HFFc6 (cell line): ENCODE data around the gene KIRREL3. TPM values are rescaled to one million over a fixed set of nuclear protein-coding genes. Genes with fewer than 3 reads are reported as not detected.
"Not testable (repeated sequence)": the region's sequence is repeated elsewhere in the genome, so short reads cannot be mapped to it uniquely, and the experiment has no call there.

ENCODE experiments used
- DNase-seq: peaks from one replicate; pipeline ENCODE4 v3.0.0-alpha.2; 2018
- H3K27ac Mint-ChIP-seq: 2 replicates; pipeline ENCODE4 v1.8.0; 2020; ENCODE audit warnings: mild to moderate bottlenecking, mixed read lengths
- H3K27me3 Mint-ChIP-seq: 2 replicates; pipeline ENCODE4 v1.8.0; 2021; ENCODE audit warnings: mild to moderate bottlenecking, moderate library complexity, mixed read lengths; ENCODE audit not compliant: insufficient read depth
- H3K36me3 Mint-ChIP-seq: 2 replicates; pipeline ENCODE4 v1.8.0; 2021; ENCODE audit warnings: low read depth, mixed read lengths
- H3K4me1 Mint-ChIP-seq: 2 replicates; pipeline ENCODE4 v1.8.0; 2020; ENCODE audit warnings: low read depth, mixed read lengths
- H3K4me3 Mint-ChIP-seq: 2 replicates; pipeline ENCODE4 v1.8.0; 2020; ENCODE audit warnings: mild to moderate bottlenecking, moderate library complexity, mixed read lengths
- H3K9me3 Mint-ChIP-seq: 2 replicates; pipeline ENCODE4 v1.8.0; 2020; ENCODE audit warnings: mild to moderate bottlenecking, mixed read lengths
- total RNA-seq, 6 experiments: library from RNA; stranded (reverse); fragmentation: NEBNext Ultra II Directional; extraction: Animal tissue kit (Norgen Biotek cat#: 25700); gene quantifications; 2 replicates in 1 of 6; 3 replicates in 5 of 6; pipeline ENCODE4 v1.2.3, GENCODE V29; 2021
- TF ChIP-seq, protein P1 (sequence below): fragments of 200-600 bp; sonication (generic); IDR thresholded peaks from 2 replicates; pipeline ENCODE4 v1.5.0; 2021; ENCODE audit warnings: antibody characterized with exemption, mild to moderate bottlenecking

The KIRREL3 gene
- total RNA-seq, 6 experiments from 2014 or later = 22.2 to 38.2 (median 33.2) TPM

DNA sequence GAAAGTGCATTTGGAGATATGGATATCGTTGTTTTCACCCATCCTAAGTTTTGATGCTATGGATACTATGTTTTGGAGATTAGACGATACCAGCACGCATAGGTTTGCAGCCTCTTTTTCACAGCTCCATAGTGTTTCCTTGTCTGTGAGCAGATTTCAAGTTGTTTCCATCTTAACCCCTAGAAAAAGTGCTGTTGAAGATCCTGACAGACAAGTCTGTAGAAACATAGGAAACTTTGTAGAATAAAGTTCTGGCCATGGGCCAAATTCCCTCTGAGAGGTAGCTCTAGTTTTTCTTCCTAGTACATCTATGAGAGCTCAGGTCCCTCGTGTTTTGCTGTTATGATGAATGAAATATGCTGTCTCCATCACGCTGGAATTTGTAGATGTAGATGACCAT is 612.7 kb downstream of the KIRREL3 start:
- H3K9me3 Mint-ChIP-seq = no peaks in the 10 kb centered on the region
- no peaks in the 10 kb centered on the region for H3K36me3 Mint-ChIP-seq
- peaks cover 17% of the 10 kb centered on the region for H3K4me1 Mint-ChIP-seq
- peaks cover 4% of the 10 kb centered on the region for H3K27me3 Mint-ChIP-seq
- H3K27ac Mint-ChIP-seq = no peak overlapping the region
- TF ChIP-seq, protein P1, sequence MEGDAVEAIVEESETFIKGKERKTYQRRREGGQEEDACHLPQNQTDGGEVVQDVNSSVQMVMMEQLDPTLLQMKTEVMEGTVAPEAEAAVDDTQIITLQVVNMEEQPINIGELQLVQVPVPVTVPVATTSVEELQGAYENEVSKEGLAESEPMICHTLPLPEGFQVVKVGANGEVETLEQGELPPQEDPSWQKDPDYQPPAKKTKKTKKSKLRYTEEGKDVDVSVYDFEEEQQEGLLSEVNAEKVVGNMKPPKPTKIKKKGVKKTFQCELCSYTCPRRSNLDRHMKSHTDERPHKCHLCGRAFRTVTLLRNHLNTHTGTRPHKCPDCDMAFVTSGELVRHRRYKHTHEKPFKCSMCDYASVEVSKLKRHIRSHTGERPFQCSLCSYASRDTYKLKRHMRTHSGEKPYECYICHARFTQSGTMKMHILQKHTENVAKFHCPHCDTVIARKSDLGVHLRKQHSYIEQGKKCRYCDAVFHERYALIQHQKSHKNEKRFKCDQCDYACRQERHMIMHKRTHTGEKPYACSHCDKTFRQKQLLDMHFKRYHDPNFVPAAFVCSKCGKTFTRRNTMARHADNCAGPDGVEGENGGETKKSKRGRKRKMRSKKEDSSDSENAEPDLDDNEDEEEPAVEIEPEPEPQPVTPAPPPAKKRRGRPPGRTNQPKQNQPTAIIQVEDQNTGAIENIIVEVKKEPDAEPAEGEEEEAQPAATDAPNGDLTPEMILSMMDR = no peak
- H3K4me3 Mint-ChIP-seq = no peak overlapping the region
- DNase-seq = no peak

DNA sequence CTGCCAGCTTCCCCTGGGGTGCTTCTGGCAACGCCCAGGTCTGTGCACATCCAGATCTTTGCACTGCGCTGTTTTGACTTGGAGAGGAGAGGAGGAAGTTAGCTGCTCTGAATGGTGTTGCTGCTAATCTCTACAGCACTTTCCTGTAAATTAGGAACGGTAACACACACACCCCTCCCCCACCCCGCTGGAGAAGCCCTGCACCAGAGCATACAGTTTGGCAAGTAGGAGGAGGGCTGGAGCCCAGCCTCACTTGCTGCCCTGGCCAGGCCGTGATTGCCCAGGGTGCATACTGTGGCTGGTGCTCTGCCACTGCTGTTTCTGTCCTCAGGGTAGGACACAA is 613.9 kb downstream of the KIRREL3 start:
- H3K4me3 Mint-ChIP-seq, H3K27me3 Mint-ChIP-seq, DNase-seq, H3K27ac Mint-ChIP-seq, H3K9me3 Mint-ChIP-seq, H3K36me3 Mint-ChIP-seq: not testable (repeated sequence)
- H3K4me1 Mint-ChIP-seq = peaks cover 11% of the 10 kb centered on the region

DNA sequence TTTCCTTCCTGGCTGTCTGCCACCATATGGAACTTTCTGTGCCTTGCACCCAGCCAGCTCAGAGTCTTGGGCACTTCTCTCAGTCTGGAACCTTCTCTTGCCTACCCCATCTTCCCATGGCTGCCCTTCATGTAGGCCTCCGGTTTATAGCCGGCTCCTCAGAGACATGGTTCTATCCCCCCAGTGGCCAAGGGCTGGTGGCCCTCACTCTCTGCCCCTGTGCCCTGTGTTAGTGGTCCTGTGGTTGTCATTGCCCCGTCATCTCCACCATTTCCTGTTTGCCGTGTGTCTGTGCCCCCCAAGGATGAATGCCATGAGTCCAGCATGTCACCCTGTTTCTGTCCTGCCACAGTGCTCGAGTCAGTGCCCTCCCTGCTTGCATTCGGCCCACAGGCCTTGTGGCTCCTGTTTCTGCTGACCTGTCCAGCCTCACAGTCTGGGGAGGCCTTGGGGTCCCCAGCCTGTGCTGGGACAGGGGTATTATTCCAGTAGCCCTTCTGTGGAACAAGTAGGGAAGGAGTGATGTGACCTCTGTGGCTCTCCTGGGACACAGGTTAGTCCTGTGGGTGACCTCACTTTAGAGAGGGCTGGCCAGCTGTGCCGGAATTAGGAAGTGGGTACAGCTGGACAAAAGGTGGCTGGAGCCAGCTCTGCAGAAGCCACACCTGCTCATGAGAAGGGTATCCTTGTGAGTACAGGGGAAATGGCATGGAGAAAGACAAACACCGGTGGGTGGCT is 614.4 kb downstream of the KIRREL3 start:
- no peak for DNase-seq
- Mint-ChIP-seq H3K27me3 (peaks cover 2% of the 10 kb centered on the region), H3K27ac (no peak overlapping the region), H3K4me3 (no peak overlapping the region), H3K36me3 (no peaks in the 10 kb centered on the region), H3K9me3 (no peaks in the 10 kb centered on the region), H3K4me1 (peaks cover 9% of the 10 kb centered on the region)
- TF ChIP-seq, protein P1 = no peak

DNA sequence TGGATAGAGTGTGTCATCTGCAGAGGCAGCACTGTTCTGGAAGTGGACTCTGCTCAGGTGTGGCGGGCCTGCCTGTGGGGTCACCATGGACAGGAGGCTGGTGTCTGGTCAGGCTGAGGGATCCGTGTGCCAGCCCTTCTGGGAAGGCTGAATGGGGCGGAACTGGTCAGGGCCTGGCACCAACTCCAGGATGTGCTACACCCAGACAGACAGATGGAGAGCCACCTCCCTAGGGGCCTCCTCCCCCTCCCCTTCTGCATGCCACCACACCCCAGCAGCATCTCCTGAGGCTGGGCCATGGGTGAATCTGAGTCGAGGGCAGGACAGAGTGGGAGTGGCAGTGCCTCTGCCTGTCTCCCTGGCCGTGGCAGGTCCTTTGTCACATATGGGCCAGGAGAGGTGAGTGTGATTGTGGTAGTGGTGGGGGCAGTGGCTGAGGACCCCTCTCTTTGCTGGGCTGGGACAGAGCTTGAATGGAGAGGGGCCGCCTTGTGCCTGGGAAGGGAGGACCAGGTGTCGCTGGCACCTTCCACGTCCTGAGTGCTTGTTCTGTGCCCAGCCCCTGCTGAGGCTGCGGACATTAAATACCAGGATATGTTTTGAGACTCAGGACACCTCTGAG is 616.0 kb downstream of the KIRREL3 start:
- H3K36me3 Mint-ChIP-seq = no peaks in the 10 kb centered on the region
- no peak for DNase-seq
- no peak overlapping the region for H3K27ac Mint-ChIP-seq
- H3K4me3 Mint-ChIP-seq = no peak overlapping the region
- no peaks in the 10 kb centered on the region for H3K4me1 Mint-ChIP-seq
- H3K27me3 Mint-ChIP-seq = peaks cover 2% of the 10 kb centered on the region; the same call in 1 of the 2 replicates
- H3K9me3 Mint-ChIP-seq = no peaks in the 10 kb centered on the region
- TF ChIP-seq, protein P1 = no peak

DNA sequence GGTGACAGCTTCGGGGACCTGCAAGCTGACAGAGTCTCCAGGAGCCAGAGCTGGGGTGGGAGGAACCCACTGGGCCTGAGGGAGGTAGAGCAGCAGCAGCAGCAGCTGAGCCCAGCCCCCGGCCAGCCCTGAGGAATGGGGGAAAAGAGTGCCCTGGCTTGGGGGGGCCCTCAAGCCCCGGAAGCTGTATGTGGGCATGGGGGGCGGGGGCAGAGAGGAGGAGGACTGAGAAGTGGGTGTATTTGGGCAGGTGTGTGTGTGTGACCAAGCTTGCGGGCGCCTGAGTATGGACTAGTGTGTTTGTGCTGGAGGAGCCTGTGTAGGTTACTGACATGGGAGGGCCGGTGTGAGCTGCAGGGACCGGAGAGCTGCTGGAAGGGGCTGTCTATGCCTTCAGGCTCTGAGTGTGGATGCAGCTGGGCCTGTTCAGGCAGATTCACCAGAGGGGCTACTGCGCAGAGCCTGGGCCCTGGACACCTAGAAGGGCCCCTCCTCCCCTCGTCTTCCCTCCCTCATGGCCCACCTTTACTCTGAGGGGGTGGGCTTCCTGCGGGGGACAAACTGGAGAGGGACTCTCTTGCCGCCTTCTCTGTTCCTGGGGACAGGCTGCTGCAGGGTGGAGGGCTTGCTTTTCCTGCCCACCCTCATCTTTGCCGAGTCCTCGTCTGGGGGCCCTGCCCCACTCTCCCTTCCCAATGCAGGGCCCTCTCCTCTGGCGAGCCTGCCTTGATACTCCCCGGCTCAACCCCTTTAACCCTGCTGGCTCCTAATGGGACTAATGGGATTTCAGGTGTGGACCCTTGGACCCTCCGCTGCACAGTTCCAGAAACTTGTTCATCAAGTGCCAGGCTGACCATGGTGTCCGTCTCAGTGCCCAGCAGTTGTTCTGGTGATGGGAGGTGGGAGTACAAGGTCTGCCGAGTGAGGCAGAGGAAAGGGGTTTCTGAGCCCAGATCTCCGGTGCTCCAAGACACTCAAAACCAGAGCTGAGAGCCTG is 616.9 kb downstream of the KIRREL3 start:
- peaks cover 2% of the 10 kb centered on the region; the same call in 1 of the 2 replicates for H3K27me3 Mint-ChIP-seq
- no peaks in the 10 kb centered on the region for H3K9me3 Mint-ChIP-seq
- TF ChIP-seq, protein P1 = no peak
- H3K4me3 Mint-ChIP-seq = no peak overlapping the region
- DNase-seq = no peak
- no peaks in the 10 kb centered on the region for H3K36me3 Mint-ChIP-seq
- no peaks in the 10 kb centered on the region for H3K4me1 Mint-ChIP-seq
- H3K27ac Mint-ChIP-seq = no peak overlapping the region

DNA sequence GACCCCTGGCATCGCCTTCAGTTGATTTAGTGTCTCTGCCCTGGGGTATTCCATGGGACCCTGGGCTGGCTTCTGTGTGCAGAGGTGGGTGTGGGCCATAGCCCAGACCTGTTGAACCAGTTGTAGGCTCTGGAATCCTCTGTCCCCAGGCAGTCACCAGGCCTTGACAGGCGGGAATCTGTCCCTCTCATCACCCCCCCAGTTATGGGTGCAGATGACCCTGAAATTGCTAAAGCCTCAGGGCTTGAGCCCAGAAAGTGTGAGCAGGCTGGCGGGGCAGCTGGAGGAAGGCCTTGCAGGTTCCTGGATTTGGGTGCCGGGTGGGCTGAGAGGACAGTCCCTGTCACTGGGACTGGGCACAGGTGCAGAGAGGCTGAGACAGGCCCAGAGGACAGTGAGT is 617.9 kb downstream of the KIRREL3 start:
- H3K4me3 Mint-ChIP-seq, H3K9me3 Mint-ChIP-seq, DNase-seq, H3K27ac Mint-ChIP-seq, H3K36me3 Mint-ChIP-seq, H3K27me3 Mint-ChIP-seq, H3K4me1 Mint-ChIP-seq: not testable (repeated sequence)

DNA sequence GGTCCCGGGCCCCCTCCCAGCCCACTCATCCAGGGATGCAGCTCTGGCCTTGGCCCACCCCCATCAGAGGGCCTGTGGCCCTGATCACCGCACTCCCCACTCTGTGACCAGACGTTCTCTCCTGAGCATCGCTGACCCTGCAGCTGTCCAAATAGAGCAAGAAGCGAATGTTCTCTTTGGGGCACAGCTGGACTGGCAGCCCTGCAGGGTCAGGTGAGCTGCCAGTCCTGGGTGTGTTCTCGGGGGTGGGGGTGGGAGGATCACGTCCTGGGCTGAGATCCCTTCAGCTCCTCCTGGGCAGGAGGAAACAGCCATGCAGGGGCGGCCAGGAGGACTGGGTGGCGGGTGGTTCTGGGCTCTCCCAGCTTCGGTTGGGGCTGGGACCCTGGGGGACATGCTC is 618.6 kb downstream of the KIRREL3 start:
- H3K4me1 Mint-ChIP-seq, H3K36me3 Mint-ChIP-seq, H3K27ac Mint-ChIP-seq, DNase-seq, H3K9me3 Mint-ChIP-seq, H3K4me3 Mint-ChIP-seq, H3K27me3 Mint-ChIP-seq: not testable (repeated sequence)
